ENCODE measurements around the gene SFXN3. TPM values are rescaled to one million over a fixed set of nuclear protein-coding genes. Genes with fewer than 3 reads are reported as not detected.
A peak's percentile ranks its signal among the peaks of the same experiment; 100 is the strongest.

SFXN3 gene
- total and polyA plus RNA-seq, 2 of the 13 experiments (the other 11 are each of a cell fraction or from before 2014, with no cell fraction given) = 16.8 to 71.5 TPM

DNA sequence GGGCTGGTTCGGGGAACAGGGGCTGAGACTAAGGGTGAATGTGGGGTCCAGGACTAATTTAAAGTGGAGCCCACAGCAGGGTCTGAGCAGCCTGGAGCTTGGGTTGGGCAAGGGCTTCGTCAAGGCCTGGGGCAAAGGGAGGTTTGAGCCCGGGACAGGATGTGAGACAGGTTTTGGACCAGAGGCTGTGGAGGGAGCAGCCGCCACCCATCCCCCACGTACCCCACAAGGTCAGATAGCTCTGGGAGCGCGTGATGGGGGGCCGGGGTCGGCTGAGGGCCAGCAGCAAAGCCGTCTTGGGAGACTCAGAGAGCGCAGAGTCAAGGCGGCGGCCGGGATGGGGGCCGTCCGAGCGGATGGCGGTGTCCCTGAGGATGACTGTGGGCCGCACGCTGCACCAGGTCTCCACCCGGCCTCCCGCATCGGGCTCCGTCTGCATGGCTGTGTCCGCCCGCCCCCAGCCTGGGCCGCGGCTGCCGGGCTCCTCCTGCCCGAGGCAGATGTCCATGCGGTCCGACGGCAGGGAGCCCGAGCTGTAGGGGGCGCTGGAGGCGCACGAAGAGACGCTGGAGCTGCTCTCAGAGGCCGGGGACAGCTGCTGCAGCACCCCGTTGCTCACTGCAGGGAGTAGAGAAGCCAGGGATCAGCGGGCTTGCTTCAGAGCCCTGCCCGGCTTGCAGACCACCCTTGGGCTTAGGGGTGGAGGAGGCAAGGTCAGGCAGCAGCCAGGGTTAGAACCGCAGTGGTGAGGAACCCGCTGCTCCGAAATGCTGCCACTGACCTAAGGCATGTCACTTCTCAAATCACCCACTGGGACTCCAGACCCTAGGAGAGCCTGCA, 12.2 kb upstream of the SFXN3 start (continued):
- TF ChIP-seq, protein P1, sequence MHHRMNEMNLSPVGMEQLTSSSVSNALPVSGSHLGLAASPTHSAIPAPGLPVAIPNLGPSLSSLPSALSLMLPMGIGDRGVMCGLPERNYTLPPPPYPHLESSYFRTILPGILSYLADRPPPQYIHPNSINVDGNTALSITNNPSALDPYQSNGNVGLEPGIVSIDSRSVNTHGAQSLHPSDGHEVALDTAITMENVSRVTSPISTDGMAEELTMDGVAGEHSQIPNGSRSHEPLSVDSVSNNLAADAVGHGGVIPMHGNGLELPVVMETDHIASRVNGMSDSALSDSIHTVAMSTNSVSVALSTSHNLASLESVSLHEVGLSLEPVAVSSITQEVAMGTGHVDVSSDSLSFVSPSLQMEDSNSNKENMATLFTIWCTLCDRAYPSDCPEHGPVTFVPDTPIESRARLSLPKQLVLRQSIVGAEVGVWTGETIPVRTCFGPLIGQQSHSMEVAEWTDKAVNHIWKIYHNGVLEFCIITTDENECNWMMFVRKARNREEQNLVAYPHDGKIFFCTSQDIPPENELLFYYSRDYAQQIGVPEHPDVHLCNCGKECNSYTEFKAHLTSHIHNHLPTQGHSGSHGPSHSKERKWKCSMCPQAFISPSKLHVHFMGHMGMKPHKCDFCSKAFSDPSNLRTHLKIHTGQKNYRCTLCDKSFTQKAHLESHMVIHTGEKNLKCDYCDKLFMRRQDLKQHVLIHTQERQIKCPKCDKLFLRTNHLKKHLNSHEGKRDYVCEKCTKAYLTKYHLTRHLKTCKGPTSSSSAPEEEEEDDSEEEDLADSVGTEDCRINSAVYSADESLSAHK (CRISPR knock-in tag; IDR thresholded peaks at IDR 0.05; ENCODE audit: borderline replicate concordance) = no peak
- TF ChIP-seq MNT (IDR thresholded peaks at IDR 0.05) (no peak), ZNF607 (CRISPR knock-in tag; IDR thresholded peaks at IDR 0.05; ENCODE audit: borderline replicate concordance) (no peak), KMT2A (CRISPR knock-in tag; IDR thresholded peaks at IDR 0.05) (peak; percentile 58; the same call in 1 of the 2 replicates), ZNF569 (CRISPR knock-in tag; IDR thresholded peaks at IDR 0.05; ENCODE audit: borderline replicate concordance) (0 out of 2 replicates have a peak, but pooled peaks have one; percentile 51), KAT2B (IDR thresholded peaks at IDR 0.05; ENCODE audit: borderline replicate concordance, low read depth, low read length) (no peak), ZNF772 (CRISPR knock-in tag; IDR thresholded peaks at IDR 0.05) (no peak; the same call in 1 of the 2 replicates), ATF6 (CRISPR knock-in tag; conservative IDR thresholded peaks at IDR 0.05) (no peak), FLYWCH1 (CRISPR knock-in tag; IDR thresholded peaks at IDR 0.05) (no peak), ZNF615 (CRISPR knock-in tag; IDR thresholded peaks at IDR 0.05; ENCODE audit: borderline replicate concordance) (no peak), ZNF724P (CRISPR knock-in tag; IDR thresholded peaks at IDR 0.05; ENCODE audit: borderline replicate concordance) (peak; percentile 64; the same call in 1 of the 2 replicates)
- TF ChIP-seq, protein P2, sequence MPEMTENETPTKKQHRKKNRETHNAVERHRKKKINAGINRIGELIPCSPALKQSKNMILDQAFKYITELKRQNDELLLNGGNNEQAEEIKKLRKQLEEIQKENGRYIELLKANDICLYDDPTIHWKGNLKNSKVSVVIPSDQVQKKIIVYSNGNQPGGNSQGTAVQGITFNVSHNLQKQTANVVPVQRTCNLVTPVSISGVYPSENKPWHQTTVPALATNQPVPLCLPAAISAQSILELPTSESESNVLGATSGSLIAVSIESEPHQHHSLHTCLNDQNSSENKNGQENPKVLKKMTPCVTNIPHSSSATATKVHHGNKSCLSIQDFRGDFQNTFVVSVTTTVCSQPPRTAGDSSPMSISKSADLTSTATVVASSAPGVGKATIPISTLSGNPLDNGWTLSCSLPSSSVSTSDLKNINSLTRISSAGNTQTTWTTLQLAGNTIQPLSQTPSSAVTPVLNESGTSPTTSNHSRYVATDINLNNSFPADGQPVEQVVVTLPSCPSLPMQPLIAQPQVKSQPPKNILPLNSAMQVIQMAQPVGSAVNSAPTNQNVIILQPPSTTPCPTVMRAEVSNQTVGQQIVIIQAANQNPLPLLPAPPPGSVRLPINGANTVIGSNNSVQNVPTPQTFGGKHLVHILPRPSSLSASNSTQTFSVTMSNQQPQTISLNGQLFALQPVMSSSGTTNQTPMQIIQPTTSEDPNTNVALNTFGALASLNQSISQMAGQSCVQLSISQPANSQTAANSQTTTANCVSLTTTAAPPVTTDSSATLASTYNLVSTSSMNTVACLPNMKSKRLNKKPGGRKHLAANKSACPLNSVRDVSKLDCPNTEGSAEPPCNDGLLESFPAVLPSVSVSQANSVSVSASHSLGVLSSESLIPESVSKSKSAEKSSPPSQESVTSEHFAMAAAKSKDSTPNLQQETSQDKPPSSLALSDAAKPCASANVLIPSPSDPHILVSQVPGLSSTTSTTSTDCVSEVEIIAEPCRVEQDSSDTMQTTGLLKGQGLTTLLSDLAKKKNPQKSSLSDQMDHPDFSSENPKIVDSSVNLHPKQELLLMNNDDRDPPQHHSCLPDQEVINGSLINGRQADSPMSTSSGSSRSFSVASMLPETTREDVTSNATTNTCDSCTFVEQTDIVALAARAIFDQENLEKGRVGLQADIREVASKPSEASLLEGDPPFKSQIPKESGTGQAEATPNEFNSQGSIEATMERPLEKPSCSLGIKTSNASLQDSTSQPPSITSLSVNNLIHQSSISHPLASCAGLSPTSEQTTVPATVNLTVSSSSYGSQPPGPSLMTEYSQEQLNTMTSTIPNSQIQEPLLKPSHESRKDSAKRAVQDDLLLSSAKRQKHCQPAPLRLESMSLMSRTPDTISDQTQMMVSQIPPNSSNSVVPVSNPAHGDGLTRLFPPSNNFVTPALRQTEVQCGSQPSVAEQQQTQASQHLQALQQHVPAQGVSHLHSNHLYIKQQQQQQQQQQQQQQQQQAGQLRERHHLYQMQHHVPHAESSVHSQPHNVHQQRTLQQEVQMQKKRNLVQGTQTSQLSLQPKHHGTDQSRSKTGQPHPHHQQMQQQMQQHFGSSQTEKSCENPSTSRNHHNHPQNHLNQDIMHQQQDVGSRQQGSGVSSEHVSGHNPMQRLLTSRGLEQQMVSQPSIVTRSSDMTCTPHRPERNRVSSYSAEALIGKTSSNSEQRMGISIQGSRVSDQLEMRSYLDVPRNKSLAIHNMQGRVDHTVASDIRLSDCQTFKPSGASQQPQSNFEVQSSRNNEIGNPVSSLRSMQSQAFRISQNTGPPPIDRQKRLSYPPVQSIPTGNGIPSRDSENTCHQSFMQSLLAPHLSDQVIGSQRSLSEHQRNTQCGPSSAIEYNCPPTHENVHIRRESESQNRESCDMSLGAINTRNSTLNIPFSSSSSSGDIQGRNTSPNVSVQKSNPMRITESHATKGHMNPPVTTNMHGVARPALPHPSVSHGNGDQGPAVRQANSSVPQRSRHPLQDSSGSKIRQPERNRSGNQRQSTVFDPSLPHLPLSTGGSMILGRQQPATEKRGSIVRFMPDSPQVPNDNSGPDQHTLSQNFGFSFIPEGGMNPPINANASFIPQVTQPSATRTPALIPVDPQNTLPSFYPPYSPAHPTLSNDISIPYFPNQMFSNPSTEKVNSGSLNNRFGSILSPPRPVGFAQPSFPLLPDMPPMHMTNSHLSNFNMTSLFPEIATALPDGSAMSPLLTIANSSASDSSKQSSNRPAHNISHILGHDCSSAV (CRISPR knock-in tag; IDR thresholded peaks at IDR 0.05; ENCODE audit: borderline replicate concordance) = no peak
